Stimulated activated naive CD4-positive, alpha-beta T cell (primary cell): ENCODE results near the gene PCDHA9.
"Not testable (repeated sequence)": the region's sequence is repeated elsewhere in the genome, so short reads cannot be mapped to it uniquely, and the experiment has no call there.

ENCODE experiments used
- DNase-seq, 6 experiments: peaks; one replicate each; lab custom pipeline; 2025; lab: John Stamatoyannopoulos, UW

The PCDHA9 gene

GRCh38 chr5:140834439-140835008 lies 13.7 kb upstream of the PCDHA9 start:
- not testable (repeated sequence) for DNase-seq

GRCh38 chr5:140835622-140836510 lies 12.3 kb upstream of the PCDHA9 start:
- DNase-seq = no peak

GRCh38 chr5:140840978-140841962 lies 6.9 kb upstream of the PCDHA9 start, which contains the start of gene PCDHA8:
Gene PCDHA8 (plus strand): TSS chr5:140841187. CDS start chr5:140841322, 135 bp downstream.
- DNase-seq = no peak

GRCh38 chr5:140842798-140843733 lies 5.1 kb upstream of the PCDHA9 start:
- DNase-seq = no peak

DNA sequence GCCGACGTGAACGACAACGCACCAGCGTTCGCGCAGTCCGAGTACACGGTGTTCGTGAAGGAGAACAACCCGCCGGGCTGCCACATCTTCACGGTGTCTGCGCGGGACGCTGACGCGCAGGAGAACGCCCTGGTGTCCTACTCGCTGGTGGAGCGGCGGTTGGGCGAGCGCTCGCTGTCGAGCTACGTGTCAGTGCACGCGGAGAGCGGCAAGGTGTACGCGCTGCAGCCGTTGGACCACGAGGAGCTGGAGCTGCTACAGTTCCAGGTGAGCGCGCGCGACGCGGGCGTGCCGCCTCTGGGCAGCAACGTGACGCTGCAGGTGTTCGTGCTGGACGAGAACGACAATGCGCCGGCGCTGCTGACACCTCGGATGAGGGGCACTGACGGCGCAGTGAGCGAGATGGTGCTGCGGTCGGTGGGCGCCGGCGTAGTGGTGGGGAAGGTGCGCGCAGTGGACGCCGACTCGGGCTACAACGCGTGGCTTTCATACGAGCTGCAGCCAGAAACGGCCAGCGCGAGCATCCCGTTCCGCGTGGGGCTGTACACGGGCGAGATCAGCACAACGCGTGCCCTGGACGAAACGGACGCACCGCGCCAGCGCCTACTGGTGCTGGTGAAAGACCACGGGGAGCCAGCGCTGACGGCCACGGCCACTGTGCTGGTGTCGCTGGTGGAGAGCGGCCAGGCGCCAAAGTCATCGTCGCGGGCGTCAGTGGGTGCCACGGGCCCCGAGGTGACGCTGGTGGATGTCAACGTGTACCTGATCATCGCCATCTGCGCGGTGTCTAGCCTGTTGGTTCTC lies 1.9 kb downstream of the PCDHA9 start:
- DNase-seq = not testable (repeated sequence)

DNA sequence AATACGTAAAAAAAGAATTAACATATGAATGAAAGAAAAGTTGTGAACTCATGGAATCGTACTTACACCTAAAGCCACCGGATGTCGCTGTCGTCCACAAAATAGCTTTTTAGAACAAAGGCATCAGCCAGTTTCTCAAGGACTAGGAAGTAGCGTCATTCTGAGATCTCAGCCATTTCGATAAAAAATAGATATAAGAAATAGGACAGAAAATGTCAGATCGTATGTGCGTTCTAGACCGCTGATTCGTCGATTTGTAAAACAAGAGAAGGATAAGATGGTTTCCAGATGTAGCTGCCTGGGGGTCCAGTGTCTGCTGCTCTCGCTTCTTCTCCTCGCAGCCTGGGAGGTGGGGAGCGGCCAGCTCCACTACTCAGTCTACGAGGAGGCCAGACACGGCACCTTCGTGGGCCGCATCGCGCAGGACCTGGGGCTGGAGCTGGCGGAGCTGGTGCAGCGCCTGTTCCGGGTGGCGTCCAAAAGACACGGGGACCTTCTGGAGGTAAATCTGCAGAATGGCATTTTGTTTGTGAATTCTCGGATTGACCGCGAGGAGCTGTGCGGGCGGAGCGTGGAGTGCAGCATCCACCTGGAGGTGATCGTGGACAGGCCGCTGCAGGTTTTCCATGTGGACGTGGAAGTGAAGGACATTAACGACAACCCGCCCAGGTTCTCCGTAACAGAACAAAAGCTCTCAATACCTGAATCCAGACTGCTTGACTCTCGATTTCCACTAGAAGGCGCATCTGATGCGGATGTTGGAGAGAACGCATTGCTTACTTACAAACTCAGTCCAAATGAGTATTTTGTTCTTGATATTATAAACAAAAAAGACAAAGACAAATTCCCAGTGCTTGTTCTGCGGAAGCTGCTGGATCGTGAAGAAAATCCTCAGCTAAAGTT lies 7.8 kb downstream of the PCDHA9 start, which contains the start of gene PCDHA10:
TSS of gene PCDHA10 (plus strand) at position 126 of the 903 bp plus-strand sequence. CDS start at position 278, 152 bp downstream.
- DNase-seq = no peak

GRCh38 chr5:140857177-140857986 lies 9.2 kb downstream of the PCDHA9 start:
- no peak for DNase-seq

DNA sequence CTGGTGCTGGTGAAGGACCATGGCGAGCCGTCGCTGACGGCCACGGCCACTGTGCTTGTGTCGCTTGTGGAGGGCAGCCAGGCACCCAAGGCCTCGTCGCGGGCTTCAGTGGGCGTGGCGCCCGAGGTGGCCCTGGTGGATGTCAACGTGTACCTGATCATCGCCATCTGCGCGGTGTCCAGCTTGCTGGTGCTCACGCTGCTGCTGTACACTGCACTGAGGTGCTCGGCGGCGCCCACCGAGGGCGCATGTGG lies 9.7 kb downstream of the PCDHA9 start:
- no peak for DNase-seq

DNA sequence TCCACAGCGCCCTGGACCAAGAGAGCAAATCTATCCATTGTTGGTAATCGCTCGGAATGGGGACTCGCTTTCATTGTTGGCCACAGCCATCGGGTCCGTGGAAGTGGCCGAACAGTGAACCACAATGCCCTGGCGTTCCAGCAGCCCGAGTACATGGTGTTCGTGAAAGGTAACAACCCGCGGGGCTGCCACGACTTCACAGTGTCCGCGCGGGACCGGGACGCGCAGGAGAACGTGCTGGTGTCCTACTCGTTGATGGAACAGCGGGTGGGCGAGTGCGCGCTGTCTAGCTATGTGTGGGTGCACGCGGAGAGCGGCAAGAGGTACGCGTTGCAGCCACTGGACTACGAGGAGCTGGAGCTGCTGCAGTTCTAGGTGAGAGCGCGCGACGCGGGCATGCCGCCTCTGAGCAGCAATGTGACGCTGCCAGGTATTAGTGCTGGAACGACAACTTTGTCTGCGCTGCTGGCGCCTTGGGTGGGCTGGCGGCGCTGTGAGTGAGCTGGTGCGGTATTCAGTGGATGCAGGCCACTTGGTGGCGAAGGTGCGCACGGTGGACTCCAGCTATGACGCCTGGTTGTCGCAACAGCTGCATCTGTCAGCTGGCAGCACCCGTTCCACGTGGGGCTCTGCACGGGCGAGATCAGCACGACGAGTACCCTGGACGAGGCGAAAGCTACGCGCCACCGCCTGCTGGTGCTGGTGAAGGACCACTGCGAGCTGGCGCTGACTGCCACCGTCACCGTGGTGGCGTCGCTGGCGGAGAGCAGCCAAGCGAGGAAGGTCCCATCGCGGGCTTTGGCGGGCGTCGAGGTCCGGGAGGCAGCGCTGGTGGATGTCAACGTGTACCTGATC lies 14.5 kb downstream of the PCDHA9 start:
- no peak for DNase-seq

DNA sequence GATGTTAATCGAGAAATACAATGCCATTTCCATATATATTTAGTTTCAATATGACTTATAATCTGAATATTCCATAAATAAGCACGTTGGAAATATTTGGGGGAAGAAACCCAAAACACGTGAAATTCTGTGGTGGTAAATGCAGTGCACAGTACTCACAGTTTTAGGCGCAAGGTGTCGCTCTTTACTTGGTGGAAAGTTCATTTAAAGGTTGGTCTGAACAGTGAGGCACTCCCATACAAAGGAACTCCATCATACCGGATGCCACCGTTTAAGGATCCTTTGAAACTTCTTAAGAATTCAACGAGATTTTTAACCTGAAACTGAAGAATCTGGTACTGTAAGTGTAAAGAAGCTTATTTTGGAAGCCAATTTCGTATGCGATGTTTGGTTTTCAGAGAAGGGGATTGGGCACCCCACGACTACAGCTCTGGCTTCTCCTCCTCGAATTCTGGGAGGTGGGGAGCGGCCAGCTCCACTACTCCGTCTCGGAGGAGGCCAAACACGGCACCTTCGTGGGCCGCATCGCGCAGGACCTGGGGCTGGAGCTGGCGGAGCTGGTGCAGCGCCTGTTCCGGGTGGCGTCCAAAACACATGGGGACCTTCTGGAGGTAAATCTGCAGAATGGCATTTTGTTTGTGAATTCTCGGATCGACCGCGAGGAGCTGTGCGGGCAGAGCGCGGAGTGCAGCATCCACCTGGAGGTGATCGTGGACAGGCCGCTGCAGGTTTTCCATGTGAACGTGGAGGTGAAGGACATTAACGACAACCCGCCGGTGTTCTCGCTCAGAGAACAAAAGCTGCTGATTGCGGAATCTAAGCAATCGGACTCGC lies 20.8 kb downstream of the PCDHA9 start, which contains the start of gene PCDHA11:
TSS of gene PCDHA11 (plus strand) at position 237 of the 834 bp plus-strand sequence. CDS start at position 384, 147 bp downstream.
- DNase-seq = no peak

DNA sequence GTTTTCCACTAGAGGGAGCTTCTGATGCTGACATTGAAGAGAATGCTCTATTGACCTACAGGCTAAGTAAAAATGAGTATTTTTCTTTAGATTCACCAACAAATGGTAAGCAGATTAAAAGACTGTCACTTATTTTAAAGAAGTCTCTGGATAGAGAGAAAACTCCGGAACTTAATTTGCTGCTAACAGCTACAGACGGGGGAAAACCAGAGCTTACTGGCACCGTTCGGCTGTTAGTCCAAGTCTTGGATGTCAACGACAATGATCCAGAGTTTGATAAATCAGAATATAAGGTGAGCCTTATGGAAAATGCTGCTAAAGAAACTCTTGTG lies 21.3 kb downstream of the PCDHA9 start:
- DNase-seq = no peak

DNA sequence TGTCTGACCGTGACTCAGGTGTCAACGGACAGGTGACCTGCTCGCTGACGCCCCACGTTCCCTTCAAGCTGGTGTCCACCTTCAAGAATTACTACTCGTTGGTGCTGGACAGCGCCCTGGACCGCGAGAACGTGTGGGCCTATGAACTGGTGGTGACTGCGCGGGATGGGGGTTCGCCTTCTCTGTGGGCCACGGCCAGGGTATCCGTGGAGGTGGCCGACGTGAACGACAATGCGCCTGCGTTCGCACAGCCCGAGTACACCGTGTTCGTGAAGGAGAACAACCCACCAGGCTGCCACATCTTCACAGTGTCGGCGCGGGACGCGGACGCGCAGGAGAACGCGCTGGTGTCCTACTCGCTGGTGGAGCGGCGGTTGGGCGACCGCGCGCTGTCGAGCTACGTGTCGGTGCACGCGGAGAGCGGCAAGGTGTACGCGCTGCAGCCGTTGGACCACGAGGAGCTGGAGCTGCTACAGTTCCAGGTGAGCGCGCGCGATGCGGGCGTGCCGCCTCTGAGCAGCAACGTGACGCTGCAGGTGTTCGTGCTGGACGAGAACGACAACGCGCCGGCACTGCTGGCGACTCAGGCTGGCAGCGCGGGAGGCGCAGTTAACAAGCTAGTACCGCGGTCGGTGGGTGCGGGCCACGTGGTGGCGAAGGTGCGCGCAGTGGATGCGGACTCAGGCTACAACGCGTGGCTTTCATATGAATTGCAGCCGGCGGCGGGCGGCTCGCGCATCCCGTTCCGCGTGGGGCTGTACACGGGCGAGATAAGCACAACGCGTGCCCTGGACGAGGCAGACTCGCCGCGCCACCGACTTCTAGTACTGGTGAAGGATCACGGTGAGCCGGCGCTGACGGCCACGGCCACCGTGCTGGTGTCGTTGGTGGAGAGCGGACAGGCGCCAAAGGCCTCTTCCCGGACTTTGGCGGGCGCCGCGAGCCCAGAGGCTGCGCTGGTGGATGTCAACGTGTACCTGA lies 22.3 kb downstream of the PCDHA9 start:
- no peak for DNase-seq

GRCh38 chr5:140875085-140876065 lies 27.2 kb downstream of the PCDHA9 start, which contains the start of gene PCDHA12:
Gene PCDHA12 (plus strand): TSS chr5:140875308. CDS start chr5:140875473, 165 bp downstream.
- DNase-seq = no peak
